Measurements from ENCODE around the gene PAOX. TPM values are rescaled to one million over a fixed set of nuclear protein-coding genes. Genes with fewer than 3 reads are reported as not detected.

PAOX gene
- total and polyA plus RNA-seq, 2 of the 4 experiments (the other 2 are of a cell fraction) = 3.8 to 4.5 TPM

- no peak overlapping the region for H2AK9ac ChIP-seq (replicated peaks; ENCODE audit: low read depth, low read length, poor library complexity)
- H3K4me1 ChIP-seq (ENCODE audit: control insufficient read depth, insufficient read depth, low read length) = peaks cover 4% of the 10 kb centered on the region; the same call in 1 of the 2 replicates
- H4K8ac ChIP-seq (ENCODE audit: low read depth in 2 of 2, low read length in 2 of 2) = no peak overlapping the region
- H3K18ac ChIP-seq (ENCODE audit: low read depth, low read length) = no peak overlapping the region
- DNase-seq = no peak
- H3K27ac ChIP-seq (ENCODE audit: insufficient read depth, low read length) = no peak overlapping the region
- no peak overlapping the region for H3K4ac ChIP-seq (ENCODE audit: low read depth, low read length)
- no peak overlapping the region for H3K23ac ChIP-seq (ENCODE audit: low read depth, low read length)
- no peak for ATAC-seq (ENCODE audit: low read depth)
- dilution Hi-C loops (cut with HindIII; ENCODE audit: low sequenced_read_pairs, unreplicated experiment) (no loop called here), in situ Hi-C loops (cut with MboI; ENCODE audit: low sequenced_read_pairs) (no loop called here), intact Hi-C loops (cut with micrococcal nuclease) (no loop called here)
- no peaks in the 10 kb centered on the region for H3K27me3 ChIP-seq (ENCODE audit: control insufficient read depth, insufficient read depth, low read length)
- H3K36me3 ChIP-seq (ENCODE audit: control insufficient read depth, insufficient read depth, low read length) = peaks cover 33% of the 10 kb centered on the region
- H3K14ac ChIP-seq (replicated peaks; ENCODE audit: low read depth, low read length) = no peak overlapping the region
- no peak for TF ChIP-seq RCOR1 (IDR thresholded peaks at IDR 0.05; ENCODE audit: insufficient replicate concordance, low read length)
- TF ChIP-seq SMC3 (IDR thresholded peaks at IDR 0.05; ENCODE audit: low read depth, low read length) = no peak
- no peak for TF ChIP-seq CEBPB (IDR thresholded peaks at IDR 0.05; ENCODE audit: low read depth, low read length)
- no peak for TF ChIP-seq ELK1 (IDR thresholded peaks at IDR 0.05; ENCODE audit: borderline replicate concordance, low read depth, low read length)
- TF ChIP-seq BHLHE40 (IDR thresholded peaks at IDR 0.05; ENCODE audit: low read depth, low read length) = no peak
- TF ChIP-seq FOS (IDR thresholded peaks at IDR 0.05; ENCODE audit: low read depth, low read length) = no peak
- TF ChIP-seq MAZ (IDR thresholded peaks at IDR 0.05; ENCODE audit: borderline replicate concordance, low read depth, low read length) = no peak
- no peak for TF ChIP-seq NFE2L2 (IDR thresholded peaks at IDR 0.05; ENCODE audit: low read depth, low read length)
- TF ChIP-seq MXI1 (IDR thresholded peaks at IDR 0.05; ENCODE audit: borderline replicate concordance, low read depth, low read length) = no peak
- TF ChIP-seq CTCF (conservative IDR thresholded peaks at IDR 0.05; ENCODE audit: low read depth, low read length) = no peak
- no peak for TF ChIP-seq RAD21 (IDR thresholded peaks at IDR 0.05; ENCODE audit: low read length)
- no peak overlapping the region for H2AK5ac ChIP-seq (ENCODE audit: low read depth, low read length)
- H4K91ac ChIP-seq (ENCODE audit: insufficient read depth, low read depth, low read length) = no peak overlapping the region
- CTCF ChIA-PET = no interaction called here
- no peak overlapping the region for H3K9ac ChIP-seq (ENCODE audit: low read depth, low read length)
- no peak overlapping the region for H2BK120ac ChIP-seq (ENCODE audit: low read depth, low read length)
- H2BK20ac ChIP-seq (ENCODE audit: low read depth, low read length) = no peak overlapping the region
- POLR2A ChIA-PET (ENCODE audit: unreplicated experiment) = no interaction called here
- H3K79me1 ChIP-seq (ENCODE audit: low read depth in 1 of 2, low read length in 2 of 2) = peaks cover 38 to 51% of the 10 kb centered on the region in 2 experiments
- H2BK5ac ChIP-seq (ENCODE audit: low read depth, low read length, poor library complexity, severe bottlenecking) = no peak overlapping the region
- no peak overlapping the region for H3K4me2 ChIP-seq (ENCODE audit: low read depth, low read length)
- H3K56ac ChIP-seq (ENCODE audit: extremely low read depth, insufficient read depth, low read length) = no peak overlapping the region
- no peak overlapping the region for H2BK15ac ChIP-seq (ENCODE audit: low read depth, low read length)
- no peak overlapping the region for H4K5ac ChIP-seq (ENCODE audit: low read depth, low read length)
- no peaks in the 10 kb centered on the region for H4K20me1 ChIP-seq (ENCODE audit: insufficient read depth, low read length)
- peaks cover 9% of the 10 kb centered on the region; the same call in 1 of the 2 replicates for H3K9me1 ChIP-seq (ENCODE audit: insufficient read depth, low read length)
- WGBS, 2 experiments (ENCODE audit: extremely low coverage in 2 of 2, insufficient read length in 1 of 2) = 95% methylated on average over 10 of the region's 19 CpGs; no CpG with 5 or more reads in 1 of the 2 experiments
- no peaks in the 10 kb centered on the region for H3K9me3 ChIP-seq (ENCODE audit: control insufficient read depth, insufficient read depth, low read length)
- H2AFZ ChIP-seq (replicated peaks; ENCODE audit: low read length, poor library complexity) = no peak overlapping the region
- BruUV-seq (replicated peaks) = no TSS peak
- no peak overlapping the region for H3K4me3 ChIP-seq (ENCODE audit: insufficient read depth, low read depth, low read length)
Measured at GRCh38 chr10:133396035-133396624, 17.1 kb downstream of the PAOX start.
